Hepatocyte (in vitro differentiated cells): ENCODE measurements around the gene HOXA1.

Source experiments
- EZH2 ChIP-seq: fragments of 200-600 bp; sonication (generic); IDR thresholded peaks from 2 replicates; pipeline ENCODE4 v1.6.1; 2016; ENCODE audit warnings: antibody characterized with exemption, mild to moderate bottlenecking, borderline replicate concordance
- EZH2phosphoT487 ChIP-seq: fragments of 200-600 bp; sonication (generic); IDR thresholded peaks from one replicate; pipeline ENCODE4 v1.6.1; 2018; ENCODE audit warnings: antibody characterized with exemption, mild to moderate bottlenecking, low read depth, moderate library complexity; ENCODE audit not compliant: unreplicated experiment, severe bottlenecking
- TF ChIP-seq, protein P1 (sequence below): fragments of 200-600 bp; sonication (generic); IDR thresholded peaks from 2 replicates; pipeline ENCODE4 v1.5.1; 2016; ENCODE audit warnings: antibody characterized with exemption, mild to moderate bottlenecking; ENCODE audit not compliant: poor library complexity

DNA sequence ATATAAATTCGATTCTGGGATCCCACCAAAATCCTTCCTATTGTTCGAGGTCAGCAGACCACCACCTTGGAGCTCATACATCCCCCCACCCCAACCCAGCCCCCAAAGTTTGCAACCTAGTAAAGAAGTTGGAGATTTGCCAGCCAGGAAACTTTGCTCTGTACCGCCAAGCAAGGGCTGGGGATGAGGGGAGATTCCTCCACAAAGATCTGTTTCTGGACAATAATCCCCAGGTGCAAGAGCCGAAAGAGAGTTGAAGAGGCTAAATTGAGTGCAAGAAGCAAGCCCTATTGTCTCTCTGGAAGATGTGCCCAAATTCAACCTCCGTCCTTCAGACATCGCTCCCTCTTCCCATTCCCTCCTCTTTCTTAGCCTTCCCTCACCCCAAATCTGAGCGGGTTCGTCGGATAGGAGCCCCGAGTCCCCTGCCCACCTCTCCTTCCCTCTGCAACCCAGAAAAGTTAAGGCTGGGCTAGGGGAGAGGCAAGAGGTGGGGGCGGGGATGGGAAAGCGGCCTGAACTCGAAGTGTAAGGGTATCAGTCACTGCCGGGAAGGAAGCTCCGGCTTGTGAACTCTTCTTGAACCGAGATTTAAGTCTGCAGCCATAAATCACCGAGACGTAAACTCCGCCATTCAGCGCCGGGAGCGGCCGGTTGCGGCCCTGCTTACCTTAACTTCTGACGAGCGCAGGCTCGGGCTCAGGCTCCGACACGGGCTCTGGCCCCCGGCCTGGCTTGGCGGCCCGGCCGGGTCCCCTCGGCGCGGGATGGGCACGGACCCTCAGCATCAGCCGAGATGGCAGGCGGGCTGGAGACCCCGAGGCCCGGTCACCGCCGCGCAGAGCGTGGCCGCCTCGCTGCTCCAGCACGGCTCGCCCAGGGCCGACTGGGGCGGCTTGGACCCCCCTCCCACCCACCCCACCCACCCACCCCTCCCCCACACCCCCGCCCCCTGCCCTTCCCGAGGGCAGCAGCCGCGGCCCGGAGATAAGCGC lies 17.5 kb upstream of the HOXA1 start:
- TF ChIP-seq, protein P1, sequence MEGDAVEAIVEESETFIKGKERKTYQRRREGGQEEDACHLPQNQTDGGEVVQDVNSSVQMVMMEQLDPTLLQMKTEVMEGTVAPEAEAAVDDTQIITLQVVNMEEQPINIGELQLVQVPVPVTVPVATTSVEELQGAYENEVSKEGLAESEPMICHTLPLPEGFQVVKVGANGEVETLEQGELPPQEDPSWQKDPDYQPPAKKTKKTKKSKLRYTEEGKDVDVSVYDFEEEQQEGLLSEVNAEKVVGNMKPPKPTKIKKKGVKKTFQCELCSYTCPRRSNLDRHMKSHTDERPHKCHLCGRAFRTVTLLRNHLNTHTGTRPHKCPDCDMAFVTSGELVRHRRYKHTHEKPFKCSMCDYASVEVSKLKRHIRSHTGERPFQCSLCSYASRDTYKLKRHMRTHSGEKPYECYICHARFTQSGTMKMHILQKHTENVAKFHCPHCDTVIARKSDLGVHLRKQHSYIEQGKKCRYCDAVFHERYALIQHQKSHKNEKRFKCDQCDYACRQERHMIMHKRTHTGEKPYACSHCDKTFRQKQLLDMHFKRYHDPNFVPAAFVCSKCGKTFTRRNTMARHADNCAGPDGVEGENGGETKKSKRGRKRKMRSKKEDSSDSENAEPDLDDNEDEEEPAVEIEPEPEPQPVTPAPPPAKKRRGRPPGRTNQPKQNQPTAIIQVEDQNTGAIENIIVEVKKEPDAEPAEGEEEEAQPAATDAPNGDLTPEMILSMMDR: no peak
- TF ChIP-seq EZH2phosphoT487 (peak; percentile 65), EZH2 (peak; percentile 91)
